ENCODE measurements around the gene STRBP. TPM values are rescaled to one million over a fixed set of nuclear protein-coding genes. Genes with fewer than 3 reads are reported as not detected.
"Not testable (repeated sequence)": the region's sequence is repeated elsewhere in the genome, so short reads cannot be mapped to it uniquely, and the experiment has no call there.

Gene STRBP
- total and polyA plus RNA-seq, 9 of the 15 experiments (the other 6 are each of a cell fraction or from before 2014, with no cell fraction given) = 27.7 to 84.0 (median 70.2) TPM

DNA sequence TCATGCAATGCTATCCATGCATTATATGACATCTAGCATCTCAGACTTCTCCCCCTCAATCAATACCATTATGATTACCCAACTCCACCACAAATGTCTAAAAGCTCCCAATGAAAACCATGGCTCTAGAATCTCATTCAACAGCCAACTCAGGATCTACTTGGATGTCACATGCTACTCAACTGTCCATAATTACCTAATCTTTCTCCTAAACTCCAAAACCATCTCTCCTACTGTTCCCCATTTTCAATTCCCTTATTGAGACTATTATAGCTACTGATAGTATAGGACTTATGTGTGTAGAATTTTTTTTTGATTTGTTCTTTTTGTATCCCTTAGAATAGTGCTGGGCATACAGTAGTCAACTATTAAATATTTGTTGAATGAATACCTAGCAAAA lies 8.2 kb upstream of the STRBP start (continued):
- no peak for TF ChIP-seq TCFL5 (CRISPR knock-in tag; conservative IDR thresholded peaks at IDR 0.05)
- no peak for TF ChIP-seq HNRNPUL1 (IDR thresholded peaks at IDR 0.05; ENCODE audit: low read length)
- TF ChIP-seq, protein P1, sequence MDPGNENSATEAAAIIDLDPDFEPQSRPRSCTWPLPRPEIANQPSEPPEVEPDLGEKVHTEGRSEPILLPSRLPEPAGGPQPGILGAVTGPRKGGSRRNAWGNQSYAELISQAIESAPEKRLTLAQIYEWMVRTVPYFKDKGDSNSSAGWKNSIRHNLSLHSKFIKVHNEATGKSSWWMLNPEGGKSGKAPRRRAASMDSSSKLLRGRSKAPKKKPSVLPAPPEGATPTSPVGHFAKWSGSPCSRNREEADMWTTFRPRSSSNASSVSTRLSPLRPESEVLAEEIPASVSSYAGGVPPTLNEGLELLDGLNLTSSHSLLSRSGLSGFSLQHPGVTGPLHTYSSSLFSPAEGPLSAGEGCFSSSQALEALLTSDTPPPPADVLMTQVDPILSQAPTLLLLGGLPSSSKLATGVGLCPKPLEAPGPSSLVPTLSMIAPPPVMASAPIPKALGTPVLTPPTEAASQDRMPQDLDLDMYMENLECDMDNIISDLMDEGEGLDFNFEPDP (CRISPR knock-in tag; IDR thresholded peaks at IDR 0.05) = no peak
- TF ChIP-seq FIP1L1 (IDR thresholded peaks at IDR 0.05; ENCODE audit: low read depth, low read length, poor library complexity, severe bottlenecking) = no peak
- TF ChIP-seq KLF1 (tag; IDR thresholded peaks at IDR 0.05) = no peak
- TF ChIP-seq NFXL1 (CRISPR knock-in tag; IDR thresholded peaks at IDR 0.05) = no peak

DNA sequence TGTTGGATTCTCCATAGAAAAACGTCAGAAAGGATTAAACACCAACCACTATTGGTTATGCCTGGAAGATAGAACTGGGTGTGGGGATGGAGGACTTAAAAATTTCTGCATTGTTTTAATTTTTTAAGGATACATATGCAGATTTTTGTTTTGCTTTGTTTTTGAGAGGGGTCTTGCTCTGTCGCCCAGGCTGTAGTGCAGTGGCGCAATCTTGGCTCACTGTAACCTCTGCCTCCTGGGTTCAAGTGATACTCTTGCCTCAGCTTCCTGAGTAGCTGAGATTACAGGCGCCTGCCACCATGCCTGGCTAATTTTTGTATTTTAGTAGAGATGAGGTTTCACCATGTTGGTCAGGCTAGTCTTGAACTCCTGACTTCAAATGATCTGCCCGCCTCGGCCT lies 2.7 kb upstream of the STRBP start:
- peaks cover 17 to 24% of the 10 kb centered on the region in 2 experiments; a peak in 4 of 5 replicates for H3K4me1 ChIP-seq (replicated peaks in 1 of 2; ENCODE audit: control insufficient read depth in 2 of 2, insufficient read depth in 2 of 2, low read length in 2 of 2)
- DNase-seq (ENCODE audit: extremely low read depth in 1 of 4, low spot score in 3 of 4); H4K20me1 ChIP-seq (replicated peaks; ENCODE audit: control insufficient read depth, insufficient read depth, low read length); H3K36me3 ChIP-seq (ENCODE audit: control insufficient read depth, insufficient read depth, low read length); in situ Hi-C loops (cut with MboI); FAIRE-seq; POLR2A ChIA-PET; ATAC-seq; H3K27ac ChIP-seq (ENCODE audit: extremely low read depth, low read depth, low read length); H3K4me3 ChIP-seq; intact Hi-C loops (cut with micrococcal nuclease); H2AFZ ChIP-seq (ENCODE audit: low read depth, low read length); H3K9ac ChIP-seq (ENCODE audit: insufficient read depth in 1 of 2, low read depth in 2 of 2, low read length in 2 of 2); H3K4me2 ChIP-seq (ENCODE audit: insufficient read depth, low read length); CTCF ChIA-PET (ENCODE audit: low intra/inter-chr PET ratio); H3K9me3 ChIP-seq (replicated peaks; ENCODE audit: control insufficient read depth, insufficient read depth, low read depth, low read length); BruUV-seq (replicated peaks); H3K9me1 ChIP-seq (ENCODE audit: control insufficient read depth, insufficient read depth, low read length); H3K27me3 ChIP-seq (ENCODE audit: control insufficient read depth in 2 of 2, insufficient read depth in 2 of 2, low read length in 2 of 2): not testable (repeated sequence)
- WGBS (ENCODE audit: insufficient coverage, low coverage, missing lambda C conversion rate) = 77% methylated on average over 6 of the region's 6 CpGs
- H3K79me2 ChIP-seq (ENCODE audit: control insufficient read depth, insufficient read depth, low read length) = peaks cover 23% of the 10 kb centered on the region
- TF ChIP-seq CEBPB (tag; IDR thresholded peaks at IDR 0.05) = 0 out of 2 replicates have a peak, but pooled peaks have one; percentile 9

Measured in K562 (cell line).